NT2/D1 (cell line): ENCODE results near the gene HTR5A.

ENCODE experiments used
- SUZ12 ChIP-seq: IDR thresholded peaks from 2 replicates; pipeline ENCODE4 v1.6.1; 2011; ENCODE audit not compliant: insufficient read length, insufficient read depth; ENCODE audit errors: extremely low read depth
- YY1 ChIP-seq: IDR thresholded peaks from 2 replicates; pipeline ENCODE4 v1.6.1; 2011; ENCODE audit not compliant: insufficient read length, insufficient read depth
- ZNF274 ChIP-seq: IDR thresholded peaks from 2 replicates; pipeline ENCODE4 v1.6.1; 2011; ENCODE audit warnings: mild to moderate bottlenecking, low read depth, low read length

- no peak for TF ChIP-seq YY1
- no peak for TF ChIP-seq ZNF274
- TF ChIP-seq SUZ12, result no peak
These were observed 15.4 kb upstream of the HTR5A start for GRCh38 chr7:155054761-155055160.
